NCI-H1417 treated with DMSO at 0.1 percent for 48 hours (cell line): ENCODE data around the gene CDH10.

ENCODE experiments used
- DNase-seq: peaks from one replicate; lab custom pipeline; 2025; lab: John Stamatoyannopoulos, UW

CDH10 gene

DNA sequence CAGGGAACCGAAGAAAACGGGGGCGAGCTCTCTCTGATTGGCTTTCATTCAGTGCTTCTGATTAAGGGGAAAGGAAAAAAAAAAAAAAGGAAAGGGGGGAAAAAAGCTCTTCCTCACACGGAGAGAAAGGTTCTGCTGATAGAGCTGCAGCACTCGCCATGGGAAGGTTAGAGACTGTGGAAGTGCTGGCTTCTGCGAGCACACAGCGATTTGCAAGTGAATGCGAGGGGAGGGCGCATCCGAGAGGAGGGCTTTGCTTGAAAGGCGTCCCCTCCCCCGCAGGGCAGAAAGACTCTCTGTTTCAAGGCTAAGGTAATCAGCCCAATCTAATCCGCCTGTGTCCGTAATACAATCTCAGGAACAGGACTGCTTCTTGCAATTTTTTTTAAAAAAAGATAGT, at the start of gene CDH10:
CDH10 (minus strand) TSS at position 218 of the 400 bp plus-strand sequence. CDS start 51,488 bp downstream, outside the sequence.
- DNase-seq: no peak

- no peak for DNase-seq
Measured at GRCh38 chr5:24693609-24694008, 48.8 kb upstream of the CDH10 start.

DNA sequence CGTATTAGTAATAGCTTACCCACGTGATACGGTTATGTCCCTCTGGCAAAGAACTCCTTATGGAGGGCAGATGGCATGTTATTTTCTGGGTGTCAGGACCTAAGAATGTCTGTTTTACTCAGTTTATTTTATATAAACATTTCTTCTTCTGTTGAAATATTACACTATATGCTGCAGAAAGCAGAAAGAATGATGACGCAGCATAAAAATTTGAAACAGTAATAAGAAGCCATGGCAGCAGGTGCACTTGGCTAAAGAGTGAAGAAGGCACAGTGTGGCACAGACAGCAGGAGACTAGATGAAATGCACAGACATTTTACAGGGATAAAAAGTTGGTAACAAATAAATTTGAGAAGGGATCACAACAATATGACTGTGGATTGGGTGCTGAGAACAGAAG, 46.3 kb upstream of the CDH10 start:
- no peak for DNase-seq

- DNase-seq: no peak
Measured at GRCh38 chr5:24681106-24681505, 36.3 kb upstream of the CDH10 start.

GRCh38 chr5:24668050-24668449, 23.3 kb upstream of the CDH10 start:
- no peak for DNase-seq

GRCh38 chr5:24649531-24649930, 4.8 kb upstream of the CDH10 start:
- no peak for DNase-seq

DNA sequence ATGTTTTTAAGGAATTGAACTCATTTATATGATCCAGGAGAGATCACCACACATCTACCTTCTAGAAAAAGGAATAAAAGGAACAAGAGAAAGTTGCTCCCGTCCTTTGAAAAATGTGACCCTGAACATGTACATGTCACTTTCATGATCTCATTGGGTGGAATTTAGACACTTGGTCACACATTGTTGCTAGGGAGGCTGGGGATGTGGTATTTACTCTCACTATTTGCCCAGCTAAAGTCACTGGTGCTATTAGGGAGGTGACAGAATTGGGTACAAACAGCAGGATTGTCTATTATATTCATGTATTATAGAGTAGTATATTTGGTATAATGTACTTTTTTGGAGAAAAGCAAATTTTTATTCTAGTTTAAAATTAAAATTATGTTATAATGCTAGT, 2.1 kb upstream of the CDH10 start:
- no peak for DNase-seq

GRCh38 chr5:24645483-24645882, 705 bp upstream of the CDH10 start:
- no peak for DNase-seq

DNA sequence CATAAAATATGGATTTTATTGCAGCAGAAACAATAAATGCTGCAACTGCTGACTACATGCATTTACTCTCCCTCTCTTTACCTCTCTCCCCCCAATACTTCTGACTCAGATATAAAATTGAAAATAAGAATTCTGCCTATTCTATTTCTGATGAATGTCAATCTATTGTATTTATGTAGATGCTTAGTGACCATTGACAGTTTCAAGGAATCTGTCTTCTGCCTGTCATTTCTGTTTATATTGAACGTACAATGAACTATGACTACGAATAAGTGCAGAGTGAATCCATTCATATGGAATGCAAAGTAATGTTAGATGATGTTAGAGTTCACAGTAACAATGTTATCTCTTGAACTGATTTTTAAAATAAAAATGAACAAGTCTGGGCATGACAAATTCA, 898 bp downstream of the CDH10 start:
- DNase-seq: no peak

- DNase-seq: no peak
Measured at GRCh38 chr5:24643156-24643555, 1.6 kb downstream of the CDH10 start.

GRCh38 chr5:24642022-24642421, 2.8 kb downstream of the CDH10 start:
- DNase-seq: no peak

DNA sequence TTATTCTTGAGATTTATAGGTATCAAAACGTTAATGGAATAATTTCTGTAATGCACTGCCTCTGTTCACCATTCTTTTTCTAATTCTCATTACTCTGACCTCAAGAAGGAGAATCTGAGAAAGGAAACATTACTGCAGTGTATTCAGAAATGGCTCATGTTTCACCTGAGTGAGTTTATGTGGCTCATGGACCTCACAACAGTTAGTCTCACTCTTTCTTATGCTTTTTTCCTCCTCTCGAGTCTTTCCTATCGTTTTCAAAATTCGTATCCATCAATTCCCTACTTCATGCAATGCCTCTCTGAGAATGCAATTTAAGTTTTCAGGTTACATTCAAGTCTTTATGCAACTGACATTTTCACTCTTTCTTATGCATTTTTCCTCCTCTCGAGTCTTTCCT, 9.6 kb downstream of the CDH10 start:
- no peak for DNase-seq

GRCh38 chr5:24633715-24634325, 11.0 kb downstream of the CDH10 start:
- no peak for DNase-seq

DNA sequence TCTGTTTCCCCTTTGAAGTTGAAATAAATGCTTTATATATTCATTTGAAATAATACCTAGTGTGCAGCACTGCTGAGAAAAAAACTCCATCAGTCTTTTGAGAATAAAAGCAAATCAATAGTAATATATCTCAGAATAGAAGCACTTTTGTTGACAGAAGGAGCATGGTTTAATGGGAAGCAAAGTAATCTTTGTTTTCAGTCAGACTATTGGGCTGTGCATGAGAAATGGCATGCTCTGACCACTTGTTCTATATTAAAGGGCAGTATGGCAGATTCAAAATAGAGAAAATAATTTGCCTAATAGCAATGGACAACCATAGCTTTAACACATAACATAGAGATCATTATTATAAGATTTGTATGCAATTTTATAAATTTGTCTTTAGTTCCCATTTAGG, 12.4 kb downstream of the CDH10 start:
- DNase-seq: no peak

- DNase-seq: no peak
Measured at GRCh38 chr5:24630918-24631317, 13.9 kb downstream of the CDH10 start.

DNA sequence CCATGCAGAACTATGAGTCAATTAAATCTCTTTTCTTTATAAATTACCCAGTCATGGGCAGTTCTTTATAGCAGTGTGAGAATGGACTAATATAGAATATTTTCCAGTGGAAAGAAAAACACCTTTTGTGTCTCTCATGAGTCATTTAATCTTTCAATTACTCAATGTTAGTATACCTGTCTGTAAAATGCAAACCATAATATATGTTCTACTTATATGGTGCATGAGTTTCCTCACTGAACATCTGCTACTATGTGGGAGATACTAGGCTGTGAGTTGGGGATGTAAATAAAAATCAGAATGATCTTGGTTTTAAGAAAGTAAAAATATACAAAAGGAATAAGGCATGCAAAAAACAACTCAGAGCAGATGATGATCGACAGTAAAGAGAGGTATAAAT, 15.0 kb downstream of the CDH10 start:
- DNase-seq: no peak

DNA sequence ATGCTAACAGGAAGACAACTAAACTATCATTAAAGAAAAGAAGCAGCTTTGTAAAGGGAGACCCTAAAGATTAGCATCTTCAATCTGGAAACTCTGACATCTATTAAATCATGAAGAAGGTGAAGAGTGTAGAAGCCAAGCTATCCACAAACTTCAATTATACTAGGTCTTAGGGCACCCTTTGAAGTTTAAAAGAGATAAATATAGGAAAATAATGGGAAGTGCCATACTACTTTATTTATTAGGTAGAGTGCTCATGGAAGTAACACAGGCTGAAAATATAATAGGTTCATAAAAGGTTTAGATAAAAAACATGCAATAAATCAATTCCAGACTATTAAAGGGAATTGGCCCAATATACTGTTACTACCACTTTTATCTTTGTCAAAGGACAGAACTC, 19.9 kb downstream of the CDH10 start:
- DNase-seq: no peak

GRCh38 chr5:24623624-24624023, 21.2 kb downstream of the CDH10 start:
- DNase-seq: no peak

- DNase-seq: no peak
Measured at GRCh38 chr5:24623031-24623430, 21.7 kb downstream of the CDH10 start.

- DNase-seq: no peak
Measured at GRCh38 chr5:24621792-24622191, 23.0 kb downstream of the CDH10 start.

GRCh38 chr5:24616566-24616965, 28.2 kb downstream of the CDH10 start:
- DNase-seq: no peak

DNA sequence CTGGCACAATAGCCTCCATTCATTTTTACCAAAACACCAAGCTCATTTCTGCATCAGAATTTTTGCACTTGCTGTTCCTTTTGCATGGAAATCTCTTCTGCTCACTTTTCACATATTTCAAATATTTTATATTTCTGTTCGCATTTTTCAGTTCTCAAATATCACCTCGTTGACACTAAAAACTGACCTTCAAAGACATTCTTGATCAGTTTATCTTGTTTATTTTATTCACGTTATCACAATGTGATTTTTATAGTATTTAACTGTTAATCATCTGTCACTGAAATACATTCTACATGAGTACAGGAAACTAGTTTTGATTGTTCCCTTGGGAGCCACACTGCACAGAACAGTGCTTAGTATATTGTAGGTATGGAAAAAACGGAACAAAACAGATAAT, 29.6 kb downstream of the CDH10 start:
- DNase-seq: no peak

- no peak for DNase-seq
Measured at GRCh38 chr5:24609706-24610105, 35.1 kb downstream of the CDH10 start.

- no peak for DNase-seq
Measured at GRCh38 chr5:24606971-24607370, 37.8 kb downstream of the CDH10 start.

- DNase-seq: no peak
Measured at GRCh38 chr5:24602188-24602587, 42.6 kb downstream of the CDH10 start.
